ENCODE measurements around the gene LILRA6. TPM values are rescaled to one million over a fixed set of nuclear protein-coding genes. Genes with fewer than 3 reads are reported as not detected.
A peak's percentile ranks its signal among the peaks of the same experiment; 100 is the strongest.
"Not testable (repeated sequence)": the region's sequence is repeated elsewhere in the genome, so short reads cannot be mapped to it uniquely, and the experiment has no call there.

LILRA6 gene
- total and polyA plus RNA-seq, 10 donors: 1.2 to 77.5 (median 31.5) TPM

DNA sequence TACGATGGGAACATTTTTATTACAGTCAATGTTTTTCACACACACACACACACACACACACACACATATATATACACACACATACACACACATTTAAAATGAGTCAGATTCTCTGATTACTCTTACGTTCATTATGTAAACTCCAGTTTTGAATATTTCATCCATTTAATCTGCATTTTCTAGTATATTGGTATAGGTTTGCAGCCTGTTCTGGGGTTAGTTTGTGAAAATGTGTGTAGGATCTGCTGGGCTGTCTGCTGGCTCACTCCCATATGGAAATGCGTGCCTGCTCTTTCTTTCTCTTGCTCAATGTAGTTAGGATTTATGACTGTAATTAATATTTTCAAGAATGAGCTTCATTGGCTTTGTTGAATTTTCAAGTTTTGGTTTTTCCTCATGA lies 31.2 kb upstream of the LILRA6 start:
- no peak for DNase-seq
- Histone ChIP-seq H3K27me3 (replicated peaks in 1 of 7) (peaks cover 0 to 54% (median 0%) of the 10 kb centered on the region in 7 donors), H3K4me1 (peaks cover 0 to 41% (median 2%) of the 10 kb centered on the region in 6 donors), H3K36me3 (peaks cover 0 to 51% (median 0%) of the 10 kb centered on the region in 6 donors), H3K27ac (peak overlapping the region in 1 of 8 donors; percentile 3), H3K4me3 (no peak overlapping the region), H3K9me3 (no peaks in the 10 kb centered on the region)
- 66 to 79% (median 70%) methylated on average over 3 of the region's 3 CpGs for WGBS, 5 donors
- intact Hi-C loops (cut with DNase I; ENCODE audit: low total_unique reads): no loop called here
- TF ChIP-seq POLR2AphosphoS5 (IDR thresholded peaks at IDR 0.05): no peak
- TF ChIP-seq CTCF (IDR thresholded peaks at IDR 0.05 in 8 of 11, conservative IDR thresholded peaks at IDR 0.05 in 3 of 11): no peak
- TF ChIP-seq POLR2A (IDR thresholded peaks at IDR 0.05): no peak

DNA sequence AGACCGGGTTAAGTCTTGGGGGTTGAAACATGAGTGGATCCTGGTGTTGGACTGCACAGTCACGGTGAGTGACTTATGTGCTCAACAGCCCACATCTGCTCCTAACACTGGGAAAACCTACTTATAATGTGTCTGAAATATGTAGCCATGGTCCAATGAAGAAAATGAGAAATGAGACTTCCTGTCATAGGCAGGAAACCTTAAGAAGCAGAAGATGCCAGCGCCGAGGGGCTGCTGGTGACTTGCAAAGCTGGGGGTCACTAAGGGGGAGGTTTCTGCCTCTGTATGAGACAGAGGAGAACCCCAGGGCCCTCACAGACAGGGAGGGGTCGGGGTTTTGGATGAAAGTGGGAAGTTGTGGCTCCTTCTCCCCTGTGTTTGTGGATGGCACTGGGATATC lies 29.6 kb upstream of the LILRA6 start:
- H3K9me3 ChIP-seq; intact Hi-C loops (cut with DNase I; ENCODE audit: low total_unique reads); H3K4me3 ChIP-seq; DNase-seq: not testable (repeated sequence)
- H3K36me3 ChIP-seq: peaks cover 0 to 34% (median 0%) of the 10 kb centered on the region in 6 donors
- WGBS, 5 donors: 27 to 41% (median 36%) methylated on average over 5 of the region's 5 CpGs
- H3K27ac ChIP-seq: peak overlapping the region in 5 of 8 donors; percentile 32 to 83 (median 66)
- peaks cover 0 to 32% (median 2%) of the 10 kb centered on the region in 6 donors for H3K4me1 ChIP-seq
- peaks cover 0 to 39% (median 0%) of the 10 kb centered on the region in 7 donors for H3K27me3 ChIP-seq (replicated peaks in 1 of 7)

DNA sequence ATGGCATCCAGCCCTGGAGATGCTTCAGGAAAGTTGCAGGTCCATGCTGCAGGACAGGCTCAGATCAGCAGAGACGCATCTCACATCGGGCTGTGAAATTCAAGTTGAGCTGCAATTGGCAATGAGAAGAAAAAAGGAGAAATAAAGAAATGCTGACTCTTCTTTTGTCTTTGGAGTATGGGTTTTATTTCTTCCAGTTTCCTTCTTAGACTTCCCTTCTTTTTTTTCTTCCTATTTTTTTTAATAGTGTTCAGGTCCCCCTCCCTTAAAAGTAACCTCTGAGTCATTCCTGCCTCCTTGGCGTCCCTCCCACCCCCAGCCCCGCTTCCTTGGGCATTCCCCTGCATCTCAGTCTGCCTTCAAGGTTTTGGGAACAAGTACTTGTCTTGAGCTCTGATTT lies 29.0 kb upstream of the LILRA6 start:
- Histone ChIP-seq H3K27me3 (replicated peaks in 1 of 7) (peaks cover 0 to 33% (median 0%) of the 10 kb centered on the region in 7 donors), H3K36me3 (peaks cover 0 to 28% (median 0%) of the 10 kb centered on the region in 6 donors), H3K4me1 (peaks cover 0 to 33% (median 2%) of the 10 kb centered on the region in 6 donors), H3K27ac (peak overlapping the region in 6 of 8 donors; percentile 22 to 83 (median 73))
- H3K9me3 ChIP-seq; intact Hi-C loops (cut with DNase I; ENCODE audit: low total_unique reads); DNase-seq; H3K4me3 ChIP-seq: not testable (repeated sequence)
- WGBS, 5 donors: 48 to 62% (median 51%) methylated on average over 4 of the region's 4 CpGs

DNA sequence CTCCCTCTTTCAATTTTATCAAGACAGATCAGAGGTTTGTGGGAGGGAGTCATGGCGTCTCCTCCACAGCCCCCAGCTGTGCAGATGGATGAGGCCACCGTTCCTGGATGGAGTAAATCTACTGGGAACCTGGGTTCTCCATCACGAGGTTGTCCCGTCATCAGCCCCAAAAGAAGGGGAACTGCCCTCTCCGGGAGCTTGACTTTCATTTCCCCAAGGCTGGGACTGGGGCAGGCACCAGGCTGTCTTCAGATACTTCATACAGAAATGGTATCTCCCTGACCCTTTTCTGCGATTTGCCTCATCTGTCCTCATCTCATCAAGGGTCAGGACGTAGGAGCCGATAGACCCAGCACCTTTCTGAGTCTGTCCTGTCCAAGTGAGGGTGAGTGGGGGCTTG lies 28.5 kb upstream of the LILRA6 start:
- peak; percentile 79 for DNase-seq
- intact Hi-C loops (cut with DNase I; ENCODE audit: low total_unique reads): no loop called here

DNA sequence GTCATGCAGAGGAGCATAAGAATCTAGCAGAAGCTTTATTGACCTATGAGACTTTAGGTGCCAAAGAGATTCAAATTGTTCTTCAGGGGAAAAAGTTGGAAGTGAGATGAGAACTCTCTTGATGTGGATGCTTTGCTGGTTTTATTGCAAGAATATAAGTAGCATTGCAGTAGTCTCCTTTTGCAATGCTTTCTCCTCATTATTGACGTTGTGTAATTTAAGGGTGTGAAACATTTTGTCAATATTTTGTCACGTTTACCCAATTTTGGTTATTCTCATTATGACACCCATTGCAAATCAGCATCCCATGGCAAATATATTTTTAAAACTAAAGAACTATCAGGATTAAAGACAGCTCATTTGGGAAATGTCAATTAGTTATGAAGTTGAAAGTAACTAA lies 26.3 kb upstream of the LILRA6 start:
- no peak for DNase-seq
- H3K4me1 ChIP-seq: peaks cover 0 to 28% (median 7%) of the 10 kb centered on the region in 6 donors
- H3K27me3 ChIP-seq (replicated peaks in 1 of 7): peaks cover 0 to 31% (median 0%) of the 10 kb centered on the region in 7 donors
- H3K36me3 ChIP-seq: peaks cover 0 to 2% (median 0%) of the 10 kb centered on the region in 6 donors
- H3K9me3 ChIP-seq: no peaks in the 10 kb centered on the region
- H3K4me3 ChIP-seq: no peak overlapping the region
- WGBS, 5 donors: 38 to 74% (median 46%) methylated on average over 2 of the region's 2 CpGs
- TF ChIP-seq POLR2A (IDR thresholded peaks at IDR 0.05) (no peak), POLR2AphosphoS5 (IDR thresholded peaks at IDR 0.05) (no peak), CTCF (IDR thresholded peaks at IDR 0.05 in 8 of 11, conservative IDR thresholded peaks at IDR 0.05 in 3 of 11) (no peak)
- intact Hi-C loops (cut with DNase I; ENCODE audit: low total_unique reads): no loop called here
- H3K27ac ChIP-seq: peak overlapping the region in 2 of 8 donors; percentile 42 to 43

More for the DNA sequence above, 28.5 kb upstream of the LILRA6 start:
- H3K27me3 ChIP-seq (replicated peaks in 1 of 7): peaks cover 0 to 30% (median 0%) of the 10 kb centered on the region in 7 donors
- WGBS, 5 donors: 47 to 77% (median 65%) methylated on average over 8 of the region's 8 CpGs
- peaks cover 0 to 38% (median 5%) of the 10 kb centered on the region in 6 donors for H3K4me1 ChIP-seq
- no peak for TF ChIP-seq CTCF (IDR thresholded peaks at IDR 0.05 in 8 of 11, conservative IDR thresholded peaks at IDR 0.05 in 3 of 11)
- peak in 2 of 3 donors; percentile 30 to 55 for TF ChIP-seq POLR2AphosphoS5 (IDR thresholded peaks at IDR 0.05)
- peak overlapping the region in 6 of 8 donors; percentile 22 to 83 (median 73) for H3K27ac ChIP-seq
- H3K36me3 ChIP-seq: peaks cover 0 to 23% (median 0%) of the 10 kb centered on the region in 6 donors
- H3K9me3 ChIP-seq: no peaks in the 10 kb centered on the region
- H3K4me3 ChIP-seq: no peak overlapping the region
